ENCODE data around the gene HIPK2.

The HIPK2 gene

DNA sequence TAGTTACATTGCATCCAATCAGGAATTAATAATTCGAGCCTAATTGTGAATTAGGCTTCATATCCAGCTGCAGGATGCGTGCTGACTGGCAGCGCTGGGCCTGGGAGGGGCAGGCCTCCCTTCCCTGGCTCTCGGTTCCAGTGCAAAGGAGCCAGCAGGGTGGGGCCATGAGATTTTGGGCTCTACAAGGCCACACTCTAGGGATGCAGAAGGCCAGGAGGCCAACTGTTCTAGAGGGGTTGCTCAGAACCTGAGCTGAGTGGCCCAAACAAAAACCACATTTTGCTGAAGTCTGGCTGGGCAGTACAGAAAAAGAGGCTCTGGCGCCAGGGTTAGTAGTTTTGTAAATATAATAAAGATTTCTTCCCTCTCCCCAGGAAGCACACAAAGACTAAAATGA is 182.0 kb downstream of the HIPK2 start:
- Histone ChIP-seq H3K9me3 (ENCODE audit: control insufficient read depth, low read length) (no peaks in the 10 kb centered on the region), H2AFZ (no peak overlapping the region), H3K9ac (no peak overlapping the region), H3K79me2 (no peaks in the 10 kb centered on the region), H3K4me2 (ENCODE audit: low read length) (no peak overlapping the region), H3K4me1 (peaks cover 49% of the 10 kb centered on the region), H3K27ac (peak overlapping the region; percentile 58), H3K27me3 (ENCODE audit: control insufficient read depth, insufficient read depth, low read length) (no peaks in the 10 kb centered on the region), H3K4me3 (ENCODE audit: low read depth, low read length) (no peak overlapping the region), H3K36me3 (ENCODE audit: control insufficient read depth, insufficient read depth, low read length) (no peaks in the 10 kb centered on the region)
- TF ChIP-seq, protein P1, sequence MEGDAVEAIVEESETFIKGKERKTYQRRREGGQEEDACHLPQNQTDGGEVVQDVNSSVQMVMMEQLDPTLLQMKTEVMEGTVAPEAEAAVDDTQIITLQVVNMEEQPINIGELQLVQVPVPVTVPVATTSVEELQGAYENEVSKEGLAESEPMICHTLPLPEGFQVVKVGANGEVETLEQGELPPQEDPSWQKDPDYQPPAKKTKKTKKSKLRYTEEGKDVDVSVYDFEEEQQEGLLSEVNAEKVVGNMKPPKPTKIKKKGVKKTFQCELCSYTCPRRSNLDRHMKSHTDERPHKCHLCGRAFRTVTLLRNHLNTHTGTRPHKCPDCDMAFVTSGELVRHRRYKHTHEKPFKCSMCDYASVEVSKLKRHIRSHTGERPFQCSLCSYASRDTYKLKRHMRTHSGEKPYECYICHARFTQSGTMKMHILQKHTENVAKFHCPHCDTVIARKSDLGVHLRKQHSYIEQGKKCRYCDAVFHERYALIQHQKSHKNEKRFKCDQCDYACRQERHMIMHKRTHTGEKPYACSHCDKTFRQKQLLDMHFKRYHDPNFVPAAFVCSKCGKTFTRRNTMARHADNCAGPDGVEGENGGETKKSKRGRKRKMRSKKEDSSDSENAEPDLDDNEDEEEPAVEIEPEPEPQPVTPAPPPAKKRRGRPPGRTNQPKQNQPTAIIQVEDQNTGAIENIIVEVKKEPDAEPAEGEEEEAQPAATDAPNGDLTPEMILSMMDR (IDR thresholded peaks at IDR 0.05) = no peak

- Histone ChIP-seq H3K27me3 (ENCODE audit: control insufficient read depth, insufficient read depth, low read length) (no peaks in the 10 kb centered on the region), H3K4me3 (ENCODE audit: low read depth, low read length) (no peak overlapping the region), H3K4me2 (ENCODE audit: low read length) (peak overlapping the region; percentile 30), H3K36me3 (ENCODE audit: control insufficient read depth, insufficient read depth, low read length) (no peaks in the 10 kb centered on the region), H3K4me1 (peaks cover 42% of the 10 kb centered on the region), H3K27ac (peak overlapping the region; percentile 58), H2AFZ (peak overlapping the region; percentile 43), H3K9me3 (ENCODE audit: control insufficient read depth, low read length) (no peaks in the 10 kb centered on the region), H3K9ac (no peak overlapping the region), H3K79me2 (no peaks in the 10 kb centered on the region)
- TF ChIP-seq, protein P1 (IDR thresholded peaks at IDR 0.05) = no peak
Observed at GRCh38 chr7:139594911-139595476, 182.8 kb downstream of the HIPK2 start.

GRCh38 chr7:139594090-139594489 is 183.7 kb downstream of the HIPK2 start:
- Histone ChIP-seq H3K9ac (no peak overlapping the region), H2AFZ (no peak overlapping the region), H3K4me1 (peaks cover 46% of the 10 kb centered on the region), H3K27ac (no peak overlapping the region), H3K79me2 (no peaks in the 10 kb centered on the region), H3K27me3 (ENCODE audit: control insufficient read depth, insufficient read depth, low read length) (no peaks in the 10 kb centered on the region), H3K36me3 (ENCODE audit: control insufficient read depth, insufficient read depth, low read length) (no peaks in the 10 kb centered on the region), H3K9me3 (ENCODE audit: control insufficient read depth, low read length) (no peaks in the 10 kb centered on the region), H3K4me3 (ENCODE audit: low read depth, low read length) (no peak overlapping the region), H3K4me2 (ENCODE audit: low read length) (no peak overlapping the region)
- TF ChIP-seq, protein P1 (IDR thresholded peaks at IDR 0.05) = no peak

DNA sequence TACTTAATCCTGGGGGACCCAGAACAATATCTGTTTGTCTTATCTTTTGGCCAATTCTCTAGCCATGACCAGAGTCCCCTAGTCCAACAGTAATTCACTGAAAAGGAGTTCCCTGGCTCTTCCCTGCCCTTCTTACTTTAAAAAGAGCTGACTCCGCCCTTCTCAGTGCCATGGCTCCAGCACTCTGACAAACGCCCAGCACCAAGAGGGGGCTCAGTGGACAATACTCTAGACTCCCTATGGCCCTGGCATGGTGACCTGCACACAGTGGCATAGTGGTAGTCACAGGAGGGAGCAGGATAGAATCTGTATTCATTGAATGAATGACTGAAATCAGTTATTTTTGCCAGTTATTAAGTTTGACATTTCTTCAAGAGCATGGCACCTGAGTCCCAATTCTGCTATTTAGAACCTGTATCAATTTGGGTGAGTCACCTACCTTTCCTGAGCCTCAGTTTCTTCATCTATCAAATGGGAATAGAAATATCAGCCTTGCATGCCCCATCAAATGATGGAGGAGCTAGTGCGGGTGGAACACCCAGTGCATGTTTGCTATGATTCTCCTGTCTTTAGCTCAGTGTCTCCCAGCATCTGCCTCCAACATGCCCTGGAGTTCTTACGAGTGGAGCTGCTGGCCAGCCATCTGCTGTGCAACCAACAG is 184.9 kb downstream of the HIPK2 start:
- H3K27me3 ChIP-seq (ENCODE audit: control insufficient read depth, insufficient read depth, low read length) = no peaks in the 10 kb centered on the region
- no peaks in the 10 kb centered on the region for H3K36me3 ChIP-seq (ENCODE audit: control insufficient read depth, insufficient read depth, low read length)
- H3K4me3 ChIP-seq (ENCODE audit: low read depth, low read length) = no peak overlapping the region
- no peak overlapping the region for H3K27ac ChIP-seq
- H3K79me2 ChIP-seq = no peaks in the 10 kb centered on the region
- peaks cover 44% of the 10 kb centered on the region for H3K4me1 ChIP-seq
- TF ChIP-seq, protein P1 (IDR thresholded peaks at IDR 0.05) = no peak
- no peak overlapping the region for H3K4me2 ChIP-seq (ENCODE audit: low read length)
- no peak overlapping the region for H3K9ac ChIP-seq
- no peak overlapping the region for H2AFZ ChIP-seq
- H3K9me3 ChIP-seq (ENCODE audit: control insufficient read depth, low read length) = no peaks in the 10 kb centered on the region
